Measurements from ENCODE around the gene DSCAML1.

Gene DSCAML1

DNA sequence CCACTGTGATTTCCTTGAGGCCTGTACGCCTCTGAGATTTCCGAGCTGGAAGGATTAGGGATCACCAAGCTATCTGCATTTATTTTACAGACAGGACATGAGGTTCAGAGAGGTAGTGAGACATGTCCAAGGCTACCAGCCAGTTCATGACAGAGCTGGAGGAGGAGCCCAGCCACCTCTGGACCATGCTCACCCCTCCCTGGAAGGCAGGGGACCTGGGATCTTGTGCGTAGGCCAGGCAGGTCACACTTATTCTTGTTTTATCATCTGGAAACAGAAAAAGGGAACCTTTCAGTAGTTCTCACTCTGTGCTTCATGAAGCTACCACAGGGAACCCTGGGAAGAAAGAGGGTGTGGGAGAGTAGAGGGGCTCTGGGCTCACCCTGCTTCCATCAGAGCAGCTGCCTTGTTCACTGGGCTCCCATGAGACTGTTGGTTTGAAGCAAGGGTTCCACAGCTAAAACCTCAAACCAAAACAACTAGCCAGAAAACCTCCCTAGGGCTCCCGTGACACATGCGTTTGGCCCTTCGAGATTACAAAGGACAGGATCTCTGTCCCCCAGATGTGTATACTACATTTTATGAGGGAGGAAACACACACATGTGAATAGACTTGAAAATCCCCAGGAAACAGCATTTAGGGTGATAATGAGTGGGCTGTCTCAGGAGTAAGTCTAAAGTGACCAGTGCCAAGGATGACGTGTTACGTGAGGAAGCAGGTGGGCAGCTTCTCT, 106.4 kb downstream of the DSCAML1 start:
- DNase-seq (ENCODE audit: low read depth): no peak

DNA sequence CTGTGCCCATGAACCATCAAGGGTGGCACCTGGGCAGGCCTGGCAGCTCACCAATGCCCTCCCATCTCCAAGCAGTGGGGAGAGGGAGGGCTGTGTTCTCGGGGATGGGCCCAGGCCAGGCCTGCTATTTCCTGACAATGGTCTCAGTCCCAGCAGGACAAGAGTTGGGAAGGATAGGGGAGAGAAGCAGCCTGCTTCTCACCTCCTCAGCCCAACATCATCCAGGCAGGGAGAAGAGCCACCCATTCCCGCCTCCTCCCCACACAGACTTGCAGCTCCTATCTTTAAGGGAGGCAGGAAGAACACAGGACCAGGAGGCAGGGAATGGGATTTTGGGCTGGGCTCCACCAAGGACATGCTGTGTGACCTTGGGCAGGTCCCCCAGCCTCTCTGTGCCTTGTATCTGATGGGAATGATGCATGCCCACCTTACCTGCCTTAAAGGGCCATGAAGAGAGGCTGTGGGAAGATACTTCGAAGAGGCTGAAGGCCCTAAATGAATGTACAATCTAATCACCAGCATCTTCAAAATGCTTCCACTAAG, 108.7 kb downstream of the DSCAML1 start:
- no peak for DNase-seq (ENCODE audit: low read depth)

DNA sequence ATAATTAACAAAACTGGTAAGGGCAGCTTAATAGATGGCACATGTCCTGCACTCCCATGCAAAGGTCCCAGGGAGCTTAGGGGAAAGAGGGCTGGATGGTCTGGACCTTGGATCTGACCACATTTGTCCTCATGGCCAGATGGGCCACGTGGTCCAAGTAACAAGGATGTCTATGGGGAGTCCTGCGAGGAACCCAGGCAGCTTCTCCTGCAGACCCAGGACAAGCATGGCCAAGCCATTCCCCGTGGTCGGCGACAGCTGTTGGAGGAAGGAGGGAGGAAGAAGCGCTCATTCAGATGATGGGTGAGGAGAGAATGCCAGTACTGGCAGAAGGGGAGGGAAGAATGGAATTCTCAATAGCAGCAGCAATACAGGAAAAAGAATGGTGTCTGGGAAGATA, 109.2 kb downstream of the DSCAML1 start:
- no peak for DNase-seq (ENCODE audit: low read depth)

DNA sequence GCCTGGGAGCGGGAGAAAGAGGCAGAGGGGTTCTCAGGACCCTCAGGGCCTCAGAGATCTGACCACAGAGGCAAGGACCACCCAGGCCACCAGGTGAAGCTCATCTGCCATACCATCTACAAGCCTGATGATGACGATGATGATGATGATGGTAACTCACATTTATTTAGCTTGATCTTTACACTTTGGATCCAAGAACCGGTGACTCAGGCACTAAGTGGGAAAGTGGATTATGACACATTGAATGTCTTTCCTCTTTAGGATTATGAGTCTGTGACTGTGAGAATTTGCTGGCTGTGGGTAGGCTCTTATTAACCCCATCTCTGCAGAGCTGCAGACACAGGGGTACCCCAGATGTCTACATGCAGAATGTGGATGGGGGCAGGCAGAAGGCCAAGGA, 110.3 kb downstream of the DSCAML1 start:
- peak; percentile 1 for DNase-seq (ENCODE audit: low read depth)

DNA sequence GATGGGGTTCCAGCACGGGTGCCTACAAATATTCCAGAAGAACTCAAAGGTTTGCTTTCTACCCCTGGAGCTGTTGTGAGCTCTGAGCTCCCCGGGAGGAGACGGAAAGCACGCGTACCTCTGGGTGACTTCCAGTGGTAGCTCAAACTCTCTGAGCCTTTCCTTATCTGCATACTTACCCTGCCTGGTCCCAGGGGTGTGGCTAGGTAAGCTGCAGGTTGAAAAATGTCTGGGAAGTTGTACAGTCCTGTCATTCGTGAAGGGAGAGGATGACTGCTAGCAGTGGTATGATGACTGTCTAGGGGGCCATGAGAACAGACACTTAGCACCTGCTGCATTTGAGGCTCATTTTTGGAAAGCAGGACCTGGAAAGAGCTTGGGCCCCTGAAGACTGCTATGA, 111.5 kb downstream of the DSCAML1 start:
- DNase-seq (ENCODE audit: low read depth): no peak

DNA sequence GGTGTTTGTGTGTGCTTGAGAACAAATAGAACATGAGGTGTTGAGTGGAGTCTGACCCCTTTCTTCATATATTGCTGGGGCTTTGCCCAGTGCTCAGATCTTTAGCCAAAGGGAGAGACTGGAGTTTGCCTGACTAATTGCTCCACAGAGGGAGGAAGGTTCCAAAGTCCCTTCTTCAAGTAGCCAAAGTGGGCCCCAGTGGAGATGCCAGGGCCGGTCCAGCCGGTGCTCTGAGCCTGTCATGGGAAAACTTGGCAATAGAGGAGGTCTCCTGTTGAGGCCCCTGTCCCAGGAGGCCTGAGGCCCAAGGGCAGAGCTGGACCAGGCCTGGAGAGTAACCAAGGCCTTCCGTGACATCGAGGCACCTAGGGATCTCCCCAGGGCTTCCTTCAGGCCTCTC, 112.3 kb downstream of the DSCAML1 start:
- no peak for DNase-seq (ENCODE audit: low read depth)

DNA sequence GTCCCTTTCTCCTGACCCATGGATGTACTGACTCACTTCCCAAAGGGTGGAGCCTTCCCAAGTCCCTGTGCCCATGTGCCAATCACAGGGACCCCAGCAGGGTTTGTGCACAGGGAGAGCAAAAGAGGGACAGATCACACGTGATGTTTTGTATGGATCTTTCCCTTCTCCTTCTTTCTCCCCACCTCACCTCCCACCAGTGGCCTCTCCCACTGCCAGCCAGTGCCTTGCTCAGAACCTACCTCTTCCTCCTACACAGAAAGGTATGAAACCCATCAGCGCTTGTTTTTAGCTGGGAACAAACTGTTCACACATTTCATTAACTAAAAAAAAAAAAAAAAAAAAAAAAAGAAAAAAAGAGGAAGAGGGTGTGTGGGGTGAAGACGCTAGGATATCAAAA, 112.9 kb downstream of the DSCAML1 start:
- no peak for DNase-seq (ENCODE audit: low read depth)

DNA sequence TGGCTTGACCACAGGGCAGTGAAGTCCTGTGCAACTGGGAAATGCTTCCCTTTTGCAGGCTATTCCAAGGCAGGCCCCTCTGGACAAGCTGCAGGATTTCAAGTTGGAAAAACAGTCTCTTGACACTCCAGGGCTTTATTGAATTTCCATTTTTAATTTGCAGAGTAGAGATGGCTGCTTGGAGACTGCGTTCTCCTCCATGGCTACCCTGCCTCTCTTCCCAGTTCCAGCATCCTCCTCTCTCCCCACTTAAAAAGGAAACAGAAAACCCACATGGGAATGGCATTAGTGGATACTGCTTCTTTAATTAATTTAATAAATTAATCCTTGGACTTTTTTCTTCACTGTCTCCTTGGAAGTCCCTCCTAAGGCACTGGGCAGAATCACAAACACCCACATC, 115.6 kb downstream of the DSCAML1 start:
- DNase-seq (ENCODE audit: low read depth): no peak

DNA sequence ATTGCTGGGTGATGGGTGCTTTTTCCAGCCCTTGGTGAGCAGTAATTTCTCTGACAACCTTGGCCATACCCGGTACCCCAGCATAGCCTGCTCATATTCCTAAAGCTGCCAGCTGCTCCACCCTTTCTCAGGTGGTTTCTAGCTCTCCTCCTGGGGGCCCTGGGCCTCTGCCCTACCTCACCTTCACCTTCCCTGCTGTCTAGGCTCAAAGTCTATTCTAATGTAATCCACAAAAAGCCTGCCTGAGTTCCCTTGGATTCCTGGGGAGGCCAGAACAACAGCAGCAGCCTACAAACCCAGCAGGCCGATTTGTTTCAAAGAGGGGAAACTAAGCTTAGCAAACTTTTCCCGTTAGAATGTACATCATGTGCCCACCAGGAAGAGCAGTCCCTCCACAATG, 117.6 kb downstream of the DSCAML1 start:
- DNase-seq (ENCODE audit: low read depth): no peak

DNA sequence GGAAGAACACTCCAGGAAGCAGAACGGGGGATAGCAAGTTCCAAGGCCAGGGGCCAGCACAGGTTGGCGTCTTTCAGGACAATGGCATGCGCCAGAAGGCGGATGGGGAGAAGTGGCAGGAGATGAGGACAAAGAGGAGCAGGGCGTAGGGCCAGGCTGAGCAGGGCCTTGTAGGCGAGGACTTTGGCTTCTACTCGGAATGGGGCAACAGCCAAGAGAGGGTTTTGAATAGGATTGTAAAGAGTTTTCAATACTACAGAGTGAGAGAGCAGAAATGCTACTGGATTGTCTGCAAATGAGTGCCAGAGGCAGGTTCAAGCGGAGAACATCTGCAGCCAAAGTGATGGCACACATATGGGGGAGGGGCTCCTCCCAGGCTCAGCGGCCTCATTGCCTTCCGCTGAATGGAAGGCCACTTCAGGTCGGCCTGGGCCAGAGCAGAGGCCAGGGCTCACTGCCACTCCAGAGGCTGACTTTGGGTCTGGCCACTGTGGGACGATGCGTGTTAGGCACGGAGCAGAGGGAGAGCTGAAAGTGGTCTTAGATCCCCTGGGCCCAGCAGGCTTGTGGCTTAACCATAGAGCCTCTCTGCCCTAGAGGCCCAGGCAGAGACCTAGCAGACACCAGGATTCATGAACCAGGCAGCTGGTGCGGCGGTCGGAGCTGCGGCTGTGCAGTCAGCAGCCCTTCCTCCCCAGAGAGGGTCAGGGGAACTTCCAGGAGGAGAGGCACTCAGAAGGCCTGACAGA, 118.2 kb downstream of the DSCAML1 start:
- no peak for DNase-seq (ENCODE audit: low read depth)

DNA sequence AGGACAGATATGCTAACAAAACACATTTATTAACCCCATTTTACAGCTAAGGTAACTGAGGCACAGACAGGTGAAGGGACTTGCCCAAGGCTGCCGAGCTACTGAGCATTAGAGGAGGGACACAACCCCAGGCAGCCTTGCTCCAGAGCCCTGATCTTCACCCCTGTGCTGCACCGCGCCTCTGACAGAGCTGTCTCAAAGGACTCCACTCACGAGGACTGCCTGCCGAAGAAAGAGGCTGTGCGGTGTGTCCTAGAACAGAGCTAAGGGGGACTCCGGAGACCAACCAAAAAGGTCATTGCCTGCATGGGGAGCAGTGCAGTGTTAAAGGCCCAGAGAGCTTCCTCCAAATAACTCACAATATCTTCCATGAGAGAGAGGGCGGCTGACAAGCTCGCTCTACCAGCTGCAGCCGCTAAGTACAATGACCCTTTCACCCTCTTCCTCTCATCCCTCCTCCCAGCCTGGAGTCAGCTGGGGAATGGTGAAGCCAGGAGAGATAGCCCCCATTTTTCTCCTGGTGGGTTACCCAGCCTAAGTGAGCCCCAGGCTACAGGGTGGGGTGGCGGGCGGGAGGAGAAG, 119.2 kb downstream of the DSCAML1 start:
- DNase-seq (ENCODE audit: low read depth): no peak

DNA sequence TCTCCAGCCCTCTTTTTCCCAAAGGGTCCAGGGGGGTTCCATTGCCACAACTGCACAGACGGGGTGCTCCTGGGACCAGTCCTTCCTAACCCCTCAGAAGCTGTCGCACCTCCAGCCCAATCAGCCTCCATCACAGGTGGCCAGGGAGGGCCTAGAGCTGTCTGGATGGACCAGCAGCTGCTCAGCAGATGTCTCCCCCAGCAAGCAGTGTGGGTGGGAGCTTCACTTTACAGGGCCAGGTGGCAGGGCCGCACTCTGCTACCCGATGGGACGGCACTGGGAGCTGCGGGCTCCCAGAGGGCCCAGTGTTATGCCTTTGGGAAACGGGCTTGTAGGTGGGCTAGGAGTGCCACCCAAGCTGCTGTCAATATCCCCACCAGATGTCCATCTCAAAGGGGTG, 120.5 kb downstream of the DSCAML1 start:
- DNase-seq (ENCODE audit: low read depth): no peak

DNA sequence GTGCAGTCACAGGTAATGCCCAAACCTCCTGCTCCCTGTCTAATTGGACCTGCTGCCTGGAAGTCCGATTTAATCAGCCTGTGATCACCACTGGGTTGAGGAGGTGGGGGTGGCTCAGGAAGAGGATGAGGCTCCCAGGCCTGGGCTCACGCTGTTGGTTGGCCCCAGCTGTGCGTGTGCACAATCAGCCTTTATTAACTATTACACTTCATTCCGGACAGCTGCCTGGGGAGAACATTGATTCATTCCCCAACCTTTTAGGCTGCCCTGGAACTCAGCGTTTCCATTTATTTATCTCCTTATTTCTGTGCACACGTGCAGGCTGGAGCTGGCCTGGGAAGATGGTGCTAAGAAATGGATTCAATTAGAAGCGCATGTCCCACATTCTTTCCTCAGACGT, 123.4 kb downstream of the DSCAML1 start:
- no peak for DNase-seq (ENCODE audit: low read depth)

DNA sequence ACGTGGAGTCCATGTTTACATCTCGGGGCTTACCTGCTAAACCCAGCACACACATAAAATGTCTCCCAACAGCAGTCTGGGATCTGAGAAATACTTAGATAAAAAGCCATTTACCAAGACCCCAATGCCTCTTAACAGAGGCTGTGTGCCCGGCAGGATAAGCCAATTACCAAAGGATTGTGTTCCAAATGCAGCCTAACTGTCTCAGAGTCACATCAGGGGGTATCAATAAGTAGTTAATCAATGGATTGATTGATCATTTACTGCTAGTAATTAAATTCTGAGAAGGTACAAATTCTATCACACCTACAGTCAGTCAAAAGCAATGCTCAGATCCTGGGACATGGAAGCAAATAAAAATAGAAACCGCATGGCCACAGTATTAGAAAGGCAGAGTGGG, 125.6 kb downstream of the DSCAML1 start:
- DNase-seq (ENCODE audit: low read depth): no peak

DNA sequence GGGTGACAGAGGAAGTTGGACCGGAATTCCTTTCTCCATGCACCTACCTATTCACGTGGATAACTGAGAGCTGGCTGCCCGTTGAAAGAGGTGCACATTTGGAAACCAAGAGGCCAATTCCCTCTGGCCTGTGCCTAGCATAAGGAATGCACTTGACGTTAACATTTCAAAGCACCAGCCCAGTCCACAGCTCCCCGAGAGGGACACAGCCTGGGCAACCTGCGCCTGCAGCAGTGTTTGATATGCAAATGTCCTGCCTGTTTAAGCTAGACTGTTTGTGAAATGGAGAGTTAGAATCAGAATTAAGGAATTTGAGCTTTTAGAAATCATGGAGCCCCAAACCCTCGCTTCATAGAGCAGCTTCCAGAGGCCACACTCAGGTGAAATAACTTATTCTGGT, 126.1 kb downstream of the DSCAML1 start:
- DNase-seq (ENCODE audit: low read depth): no peak

DNA sequence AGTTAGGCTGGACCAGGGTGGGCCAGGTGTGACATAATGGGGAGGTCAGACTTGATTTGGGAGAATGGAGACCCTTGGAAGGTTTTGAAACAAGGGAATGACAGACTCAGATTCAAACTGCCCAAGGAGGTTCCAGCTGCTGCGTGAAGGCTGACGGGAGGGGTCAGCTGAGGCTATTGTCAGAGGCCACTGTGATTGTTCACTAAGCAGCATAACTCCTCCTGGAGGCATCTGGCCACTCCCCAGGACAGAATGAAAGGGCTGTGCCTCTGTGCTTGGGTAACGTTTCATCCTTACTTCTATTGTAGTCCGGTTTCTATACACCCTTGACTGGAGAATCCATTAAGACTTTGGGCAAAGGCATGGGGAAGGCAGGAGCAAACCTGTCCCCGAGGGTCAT, 126.6 kb downstream of the DSCAML1 start:
- no peak for DNase-seq (ENCODE audit: low read depth)

DNA sequence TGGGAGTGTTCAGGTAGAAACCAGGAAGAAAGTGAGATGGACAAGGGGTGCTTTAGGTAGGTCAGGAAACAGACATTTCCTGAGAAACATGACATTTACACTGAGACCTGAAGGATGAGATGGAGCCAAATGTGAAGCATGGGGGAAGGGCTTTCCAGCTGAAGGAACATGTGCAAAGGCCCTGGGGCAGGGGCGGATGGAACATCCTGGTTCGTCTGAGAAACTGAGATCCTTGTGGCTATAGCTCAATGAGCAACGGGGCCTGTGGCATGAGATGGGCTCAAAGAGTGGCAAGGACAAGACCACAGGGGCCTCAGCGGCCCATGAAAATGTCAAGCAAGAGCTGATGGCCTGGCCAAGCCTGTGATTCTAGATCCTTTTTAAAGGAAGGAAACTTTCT, 127.4 kb downstream of the DSCAML1 start:
- DNase-seq (ENCODE audit: low read depth): no peak

DNA sequence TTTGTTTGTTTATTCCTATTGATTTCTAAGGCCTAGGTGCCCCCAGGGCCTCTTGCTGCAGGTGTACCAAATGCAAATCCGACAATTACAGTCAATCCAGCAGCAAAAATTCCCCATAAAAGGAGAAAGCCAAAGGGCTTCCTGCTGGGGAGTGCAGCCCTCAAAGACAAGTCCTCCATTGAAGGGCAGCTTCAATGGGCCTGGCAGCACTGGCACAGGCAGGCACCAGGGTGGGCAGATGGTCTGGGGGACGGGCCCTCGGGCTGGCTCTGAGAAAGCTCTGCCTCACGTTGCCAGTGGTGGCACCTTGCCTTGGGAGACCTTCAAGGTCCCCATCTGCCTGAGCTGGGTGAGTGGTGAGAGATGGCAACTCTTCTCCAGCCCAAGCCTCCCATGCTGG, 128.0 kb downstream of the DSCAML1 start:
- DNase-seq (ENCODE audit: low read depth): no peak

DNA sequence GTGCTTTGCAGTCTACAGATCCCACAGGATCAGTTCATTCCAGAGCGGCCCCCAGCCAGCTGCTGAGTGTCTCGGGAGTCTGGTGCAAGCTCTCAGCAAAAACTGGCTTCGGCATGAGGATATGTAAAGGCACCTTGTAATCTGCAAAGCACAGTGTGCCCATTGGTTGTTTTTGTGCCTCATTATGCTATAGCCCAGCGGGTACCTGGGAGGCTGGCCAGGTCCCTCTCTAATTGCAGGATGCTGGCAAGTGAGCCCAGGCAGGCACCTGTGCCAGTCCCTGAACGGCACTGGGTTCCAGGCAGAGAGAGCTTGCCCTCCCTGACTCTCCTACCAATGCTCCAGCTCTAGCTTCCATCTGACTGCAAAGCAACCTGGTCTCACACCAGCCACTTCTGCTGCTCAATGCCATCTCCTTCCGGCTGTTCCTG, 128.7 kb downstream of the DSCAML1 start:
- DNase-seq (ENCODE audit: low read depth): no peak

DNA sequence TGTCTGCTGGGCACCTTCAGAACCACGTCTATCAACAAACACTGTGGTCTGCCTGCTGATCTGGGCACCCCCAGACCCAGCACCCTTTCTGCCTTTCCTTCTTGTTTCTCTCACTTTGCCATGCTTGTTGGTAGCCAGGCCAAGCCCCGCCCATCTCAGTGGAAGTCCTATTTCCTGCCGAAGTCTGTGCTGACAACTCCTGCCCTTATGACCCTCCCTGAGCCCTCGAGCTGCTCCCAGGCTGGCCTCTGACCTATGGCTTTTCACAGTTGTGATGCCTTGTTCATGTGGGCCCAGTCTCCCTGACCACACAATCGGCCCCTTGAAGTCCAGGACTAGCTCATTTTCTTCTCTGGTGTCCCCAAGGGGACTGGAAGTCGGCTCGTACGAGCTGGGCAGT, 132.1 kb downstream of the DSCAML1 start:
- no peak for DNase-seq (ENCODE audit: low read depth)

DNA sequence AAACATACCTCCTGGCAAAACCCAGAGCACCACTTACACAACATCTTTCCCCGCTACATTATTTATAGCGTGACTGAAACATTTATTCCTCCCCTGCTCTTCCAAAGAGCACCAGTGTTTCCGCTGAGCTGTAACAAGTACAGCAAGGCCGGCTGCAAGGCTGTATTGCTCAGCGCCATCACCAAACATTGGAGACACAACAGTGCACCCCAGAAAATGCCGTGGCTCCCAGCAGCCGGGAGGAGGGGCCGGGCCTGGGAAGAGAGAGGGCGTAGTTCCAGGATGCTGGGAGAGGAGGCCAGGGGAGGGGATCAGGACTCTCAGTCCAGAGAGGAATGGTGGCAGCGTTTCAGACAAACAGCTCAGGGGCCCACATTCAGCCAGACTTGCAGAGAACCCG, 133.2 kb downstream of the DSCAML1 start:
- peak; percentile 8 for DNase-seq (ENCODE audit: low read depth)

DNA sequence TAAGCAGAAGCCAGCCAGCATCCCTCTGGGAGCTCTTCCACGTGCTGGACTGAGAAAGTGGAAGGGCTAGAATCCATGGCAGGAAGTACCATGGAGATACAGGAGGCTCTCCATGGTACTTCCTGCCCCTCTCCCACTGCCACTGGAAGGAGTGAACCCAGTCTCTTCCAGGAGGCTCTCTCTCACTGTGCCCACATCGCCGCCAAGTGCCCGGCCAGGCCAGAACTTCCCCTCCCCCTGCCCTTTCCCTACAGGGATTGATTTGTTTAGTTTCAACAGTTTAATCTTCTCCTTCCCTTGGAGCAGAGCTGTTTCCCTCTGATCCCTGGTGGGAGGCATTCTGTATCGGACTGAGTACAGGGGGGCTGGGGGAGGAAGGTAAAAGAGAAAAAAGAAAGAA, 133.6 kb downstream of the DSCAML1 start:
- DNase-seq (ENCODE audit: low read depth): no peak

DNA sequence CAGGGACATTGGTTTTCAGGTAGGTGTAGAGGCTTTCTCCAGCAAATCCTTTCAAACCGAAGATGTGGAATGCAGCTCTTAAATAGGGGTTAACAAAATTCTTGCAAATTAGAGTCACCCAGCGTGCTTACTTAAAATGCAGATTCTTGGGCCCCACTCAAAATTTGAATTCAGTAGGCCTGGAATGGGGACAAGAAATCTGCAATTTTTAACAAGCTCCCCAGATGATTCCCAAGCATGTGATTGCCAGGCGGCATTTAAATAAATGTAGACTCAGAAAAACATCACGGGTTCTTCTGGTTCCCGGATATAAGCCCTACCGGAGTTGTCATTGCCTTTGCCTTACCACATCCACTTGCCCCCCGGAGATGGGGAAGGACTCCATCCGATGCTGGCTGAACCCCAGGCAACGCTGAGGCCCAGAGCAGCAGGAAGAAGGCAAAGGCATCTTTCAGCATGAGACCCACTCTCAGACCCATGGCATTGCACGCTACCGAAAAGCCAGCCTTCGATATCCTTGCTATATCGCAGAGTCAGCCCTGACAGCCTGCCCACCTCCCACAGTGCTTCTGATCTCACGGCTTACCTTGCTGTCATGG, 134.2 kb downstream of the DSCAML1 start:
- no peak for DNase-seq (ENCODE audit: low read depth)
